Tibial nerve (tissue), 3 donors: Measurements from ENCODE around the gene CNN1.
"Not testable (repeated sequence)": the region's sequence is repeated elsewhere in the genome, so short reads cannot be mapped to it uniquely, and the experiment has no call there.

Experiments used
- CTCF ChIP-seq, 5 experiments: fragments of 200-600 bp in 3 of 5; fragments of 450-650 bp in 2 of 5; sonication (generic) in 3 of 5; IDR thresholded peaks; one replicate each; pipeline ENCODE4 v1.5.1; 2016 to 2019; ENCODE audit warnings: antibody characterized with exemption in 5 of 5, mild to moderate bottlenecking in 3 of 5, moderate library complexity in 2 of 5
- POLR2A ChIP-seq, 2 donors: fragments of 450-650 bp; IDR thresholded peaks; one replicate each; pipeline ENCODE4 v1.6.1; 2017; ENCODE audit warnings: antibody characterized with exemption in 2 of 2, mild to moderate bottlenecking in 2 of 2, moderate library complexity in 2 of 2

GRCh38 chr19:11573354-11573753 lies 34.7 kb downstream of the CNN1 start:
- TF ChIP-seq POLR2A, CTCF (IDR thresholded peaks at IDR 0.05): not testable (repeated sequence)
